IMR-90 (cell line): ENCODE measurements around the gene NECTIN2. TPM values are rescaled to one million over a fixed set of nuclear protein-coding genes. Genes with fewer than 3 reads are reported as not detected.

Experiments used
- ATAC-seq: fragments of 200-7000 bp; cut with Tn5 transposase; 2 replicates; pipeline ENCODE4 v1.9.1; 2020; ENCODE audit warnings: low read depth, mild to moderate bottlenecking, moderate library complexity
- BruUV-seq: library from RNA; stranded (reverse); fragments of 400-500 nt; replicated peaks from 2 replicates; lab custom pipeline; 2021; lab: Mats Ljungman, UMichigan
- CTCF ChIA-PET: fragments of 300-600 bp; formaldehyde crosslinking; extraction: SDS; loops from one replicate; lab custom pipeline; 2021; ENCODE audit warnings: antibody characterized with exemption; lab: Yijun Ruan, JAX
- POLR2A ChIA-PET: fragments of 300-600 bp; sonication (Branson Sonifier 250); formaldehyde crosslinking; loops from one replicate; lab custom pipeline; 2022; ENCODE audit warnings: antibody characterized with exemption; ENCODE audit not compliant: unreplicated experiment; lab: Charles Lee
- DNase-seq: peaks from one replicate; pipeline ENCODE4 v3.0.0; 2013
- H2AFZ ChIP-seq: replicated peaks from 2 replicates; pipeline ENCODE3; 2013; ENCODE audit warnings: low read length, mild to moderate bottlenecking; ENCODE audit not compliant: poor library complexity
- H2AK5ac ChIP-seq: 2 replicates; pipeline ENCODE4 v1.6.1; 2013; ENCODE audit warnings: low read depth, low read length, inconsistent platforms
- H2AK9ac ChIP-seq: replicated peaks from 2 replicates; pipeline ENCODE3; 2013; ENCODE audit warnings: mild to moderate bottlenecking, low read depth, low read length, moderate library complexity; ENCODE audit not compliant: poor library complexity
- H2BK120ac ChIP-seq: 2 replicates; pipeline ENCODE4 v1.6.1; 2013; ENCODE audit warnings: low read depth, low read length, inconsistent platforms
- H2BK15ac ChIP-seq: 3 replicates; pipeline ENCODE4 v1.6.1; 2013; ENCODE audit warnings: low read depth, low read length, inconsistent platforms
- H2BK20ac ChIP-seq: 2 replicates; pipeline ENCODE4 v1.6.1; 2013; ENCODE audit warnings: low read depth, mild to moderate bottlenecking, inconsistent platforms, low read length, moderate library complexity
- H2BK5ac ChIP-seq: 2 replicates; pipeline ENCODE4 v1.6.1; 2013; ENCODE audit warnings: mild to moderate bottlenecking, low read depth, low read length, inconsistent platforms; ENCODE audit not compliant: poor library complexity, severe bottlenecking
- H3K14ac ChIP-seq: replicated peaks from 2 replicates; pipeline ENCODE4 v1.6.1; 2013; ENCODE audit warnings: low read depth, low read length, inconsistent platforms
- H3K18ac ChIP-seq: 2 replicates; pipeline ENCODE4 v1.6.1; 2013; ENCODE audit warnings: low read depth, low read length, control low read depth
- H3K23ac ChIP-seq: 2 replicates; pipeline ENCODE4 v1.6.1; 2013; ENCODE audit warnings: low read depth, low read length, inconsistent platforms
- H3K27ac ChIP-seq: 2 replicates; pipeline ENCODE4 v1.5.1; 2013; ENCODE audit warnings: mild to moderate bottlenecking, control low read depth, low read length; ENCODE audit not compliant: insufficient read depth
- H3K27me3 ChIP-seq: 2 replicates; pipeline ENCODE4 v1.6.1; 2013; ENCODE audit warnings: low read length; ENCODE audit not compliant: control insufficient read depth, insufficient read depth
- H3K36me3 ChIP-seq: 2 replicates; pipeline ENCODE4 v1.6.1; 2013; ENCODE audit warnings: low read length, mixed read lengths; ENCODE audit not compliant: control insufficient read depth, insufficient read depth
- H3K4ac ChIP-seq: 2 replicates; pipeline ENCODE4 v1.6.1; 2013; ENCODE audit warnings: low read depth, low read length, inconsistent platforms
- H3K4me1 ChIP-seq: 2 replicates; pipeline ENCODE4 v1.6.1; 2013; ENCODE audit warnings: low read length, mixed read lengths; ENCODE audit not compliant: control insufficient read depth, insufficient read depth
- H3K4me2 ChIP-seq: 2 replicates; pipeline ENCODE4 v1.6.1; 2013; ENCODE audit warnings: low read depth, mild to moderate bottlenecking, control low read depth, low read length, moderate library complexity
- H3K4me3 ChIP-seq: 2 replicates; pipeline ENCODE4 v1.5.1; 2013; ENCODE audit warnings: low read depth, mild to moderate bottlenecking, control low read depth, low read length, moderate library complexity; ENCODE audit not compliant: insufficient read depth
- H3K56ac ChIP-seq: 2 replicates; pipeline ENCODE4 v1.6.1; 2013; ENCODE audit warnings: low read length, inconsistent platforms; ENCODE audit not compliant: insufficient read depth; ENCODE audit errors: extremely low read depth
- H3K79me1 ChIP-seq, 2 experiments: 2 replicates each; pipeline ENCODE4 v1.6.1; 2013; ENCODE audit warnings: low read length in 2 of 2, inconsistent platforms in 1 of 2, low read depth in 1 of 2
- H3K9ac ChIP-seq: 2 replicates; pipeline ENCODE4 v1.6.1; 2013; ENCODE audit warnings: low read depth, low read length, control low read depth
- H3K9me1 ChIP-seq: 2 replicates; pipeline ENCODE4 v1.6.1; 2013; ENCODE audit warnings: low read length, inconsistent platforms; ENCODE audit not compliant: insufficient read depth
- H3K9me3 ChIP-seq: 2 replicates; pipeline ENCODE4 v1.6.1; 2013; ENCODE audit warnings: low read length; ENCODE audit not compliant: control insufficient read depth, insufficient read depth
- H4K20me1 ChIP-seq: 2 replicates; pipeline ENCODE4 v1.6.1; 2013; ENCODE audit warnings: low read length, inconsistent platforms; ENCODE audit not compliant: insufficient read depth
- H4K5ac ChIP-seq: 2 replicates; pipeline ENCODE4 v1.6.1; 2013; ENCODE audit warnings: mild to moderate bottlenecking, low read depth, low read length, control low read depth
- H4K8ac ChIP-seq, 2 experiments: 2 replicates each; pipeline ENCODE4 v1.6.1; 2013; ENCODE audit warnings: low read depth in 2 of 2, low read length in 2 of 2, control low read depth in 1 of 2, inconsistent platforms in 1 of 2
- H4K91ac ChIP-seq: 2 replicates; pipeline ENCODE4 v1.6.1; 2013; ENCODE audit warnings: low read depth, low read length, inconsistent platforms; ENCODE audit not compliant: insufficient read depth
- BHLHE40 ChIP-seq: fragments of 150-350 bp; IDR thresholded peaks from 2 replicates; pipeline ENCODE4 v1.6.1; 2016; ENCODE audit warnings: mild to moderate bottlenecking, low read depth, low read length
- CHD1 ChIP-seq: IDR thresholded peaks from 2 replicates; pipeline ENCODE4 v1.6.1; 2012; ENCODE audit warnings: low read depth, low read length, improper control_type of control experiment
- CTCF ChIP-seq: conservative IDR thresholded peaks from 2 replicates; pipeline ENCODE4 v1.5.1; 2012; ENCODE audit warnings: mild to moderate bottlenecking, low read depth, low read length, improper control_type of control experiment
- ELK1 ChIP-seq: fragments of 150-350 bp; IDR thresholded peaks from 2 replicates; pipeline ENCODE4 v1.6.1; 2016; ENCODE audit warnings: low read depth, mild to moderate bottlenecking, low read length, moderate library complexity, borderline replicate concordance
- FOS ChIP-seq: fragments of 150-350 bp; IDR thresholded peaks from 2 replicates; pipeline ENCODE4 v1.6.1; 2016; ENCODE audit warnings: low read depth, low read length
- MAFK ChIP-seq: IDR thresholded peaks from 2 replicates; pipeline ENCODE4 v1.6.1; 2012; ENCODE audit warnings: low read depth, low read length, improper control_type of control experiment
- MAZ ChIP-seq: IDR thresholded peaks from 2 replicates; pipeline ENCODE4 v1.6.1; 2012; ENCODE audit warnings: low read depth, mild to moderate bottlenecking, low read length, improper control_type of control experiment, moderate library complexity, borderline replicate concordance
- NFE2L2 ChIP-seq: fragments of 150-350 bp; IDR thresholded peaks from 2 replicates; pipeline ENCODE4 v1.6.1; 2016; ENCODE audit warnings: low read depth, mild to moderate bottlenecking, low read length
- POLR2A ChIP-seq: IDR thresholded peaks from 2 replicates; pipeline ENCODE4 v1.6.1; 2012; ENCODE audit warnings: mild to moderate bottlenecking, low read depth, low read length
- RAD21 ChIP-seq: IDR thresholded peaks from 2 replicates; pipeline ENCODE4 v1.6.1; 2012; ENCODE audit warnings: low read length, improper control_type of control experiment
- RCOR1 ChIP-seq: IDR thresholded peaks from 2 replicates; pipeline ENCODE4 v1.6.1; 2012; ENCODE audit warnings: mild to moderate bottlenecking, low read length, improper control_type of control experiment; ENCODE audit not compliant: insufficient replicate concordance
- RFX5 ChIP-seq: IDR thresholded peaks from 2 replicates; pipeline ENCODE4 v1.8.0; 2012; ENCODE audit warnings: low read depth, mild to moderate bottlenecking, low read length, moderate library complexity
- SMC3 ChIP-seq: fragments of 150-350 bp; IDR thresholded peaks from 2 replicates; pipeline ENCODE4 v1.6.1; 2016; ENCODE audit warnings: low read depth, mild to moderate bottlenecking, antibody characterized with exemption, low read length, moderate library complexity
- USF2 ChIP-seq: fragments of 150-350 bp; IDR thresholded peaks from 2 replicates; pipeline ENCODE4 v1.6.1; 2017; ENCODE audit warnings: mild to moderate bottlenecking, antibody characterized with exemption, low read length, low read depth
- WGBS, 2 experiments: methylation state at CpG; one replicate each; pipeline versions ENCODE4 v1.1.5 to v1.1.7; 2013; ENCODE audit warnings: missing lambda C conversion rate in 2 of 2; ENCODE audit not compliant: insufficient read length in 1 of 2; ENCODE audit errors: extremely low coverage in 2 of 2; 5-methylcytosine and 5-hydroxymethylcytosine counted together
- dilution Hi-C: fragments of 300-500 bp; cut with HindIII; formaldehyde crosslinking; loops from one replicate; pipeline ENCODE4 v1.14.3; 2018; ENCODE audit warnings: low sequenced_read_pairs; ENCODE audit not compliant: unreplicated experiment
- in situ Hi-C: fragments of 300-500 bp; cut with MboI; formaldehyde crosslinking; loops from 3 replicates; pipeline ENCODE4 v1.14.3; 2019; ENCODE audit warnings: low sequenced_read_pairs, inconsistent platforms, mixed read lengths
- intact Hi-C: fragments of 100-400 bp; cut with micrococcal nuclease; formaldehyde crosslinking; loops from 2 replicates; pipeline ENCODE4 v1.10.0; 2022
- polyA plus RNA-seq, 3 experiments: library from polyadenylated mRNA; depleted of rRNA; stranded (reverse); fragments of >200 nt; gene quantifications; 2 replicates each; pipeline ENCODE4 v1.2.3, GENCODE V29; 2012; ENCODE audit warnings: low replicate concordance in 1 of 3
- total RNA-seq: library from RNA; depleted of rRNA; stranded (reverse); fragments of >200 nt; gene quantifications from 2 replicates; pipeline ENCODE4 v1.2.3, GENCODE V29; 2012

Gene NECTIN2
- total and polyA plus RNA-seq, 2 of the 4 experiments (the other 2 are of a cell fraction), result 77.8 to 170 TPM

GRCh38 chr19:44890366-44891015 lies 44.4 kb downstream of the NECTIN2 start:
- Histone ChIP-seq H3K4ac (peak overlapping the region; percentile 81), H3K4me3 (peak overlapping the region; percentile 49), H3K23ac (0 out of 2 replicates have a peak overlapping the region, but pooled peaks have one; percentile 32), H3K9me3 (no peaks in the 10 kb centered on the region), H3K14ac (peak overlapping the region; percentile 89), H3K4me1 (peaks cover 4% of the 10 kb centered on the region), H2AK5ac (no peak overlapping the region), H3K9me1 (peaks cover 7% of the 10 kb centered on the region), H3K4me2 (peak overlapping the region; percentile 81), H2AFZ (peak overlapping the region; percentile 91), H4K20me1 (peaks cover 10% of the 10 kb centered on the region; the same call in 1 of the 2 replicates), H3K27ac (peak overlapping the region; percentile 69), H4K8ac (peak overlapping the region; percentile 45 to 94), H3K56ac (no peak overlapping the region), H2BK20ac (no peak overlapping the region), H4K91ac (peak overlapping the region; percentile 42; the same call in 1 of the 2 replicates), H3K36me3 (peaks cover 41% of the 10 kb centered on the region), H3K79me1 (peaks cover 13 to 36% of the 10 kb centered on the region in 2 experiments), H4K5ac (peak overlapping the region; percentile 40), H2BK15ac (no peak overlapping the region), H2AK9ac (peak overlapping the region; percentile 78), H2BK5ac (peak overlapping the region; percentile 77), H2BK120ac (no peak overlapping the region; the same call in 1 of the 2 replicates), H3K27me3 (no peaks in the 10 kb centered on the region), H3K9ac (peak overlapping the region; percentile 34), H3K18ac (peak overlapping the region; percentile 11; the same call in 1 of the 2 replicates)
- dilution Hi-C loops, result no loop called here
- DNase-seq (peak; percentile 100), ATAC-seq (peak; percentile 89)
- intact Hi-C loops, result loop anchor here (1.0 to 2.0 kb wide), 2 partner anchors 44 to 61 kb away; partner anchors contain the start of gene NECTIN2
- WGBS, 2 experiments, result 1% methylated on average over 31 of the region's 40 CpGs; no CpG with 5 or more reads in 1 of the 2 experiments
- ChIA-PET POLR2A (no interaction called here), CTCF (interaction anchor here (1.1 kb wide), 1 partner anchor 35 kb away, joined by 3 read pairs; no protein-coding TSS in a partner anchor)
- no TSS peak for BruUV-seq
- in situ Hi-C loops, result no loop called here
- no peak for TF ChIP-seq RFX5
- peak; percentile 70 for TF ChIP-seq POLR2A
- no peak for TF ChIP-seq SMC3
- TF ChIP-seq NFE2L2, result no peak
- TF ChIP-seq MAFK, result no peak
- TF ChIP-seq ELK1, result 0 out of 2 replicates have a peak, but pooled peaks have one; percentile 57
- TF ChIP-seq USF2, result no peak
- no peak for TF ChIP-seq RCOR1
- TF ChIP-seq BHLHE40, result no peak
- TF ChIP-seq FOS, result peak; percentile 56
- TF ChIP-seq RAD21, result 0 out of 2 replicates have a peak, but pooled peaks have one; percentile 14
- no peak for TF ChIP-seq CHD1
- peak; percentile 91; the same call in 1 of the 2 replicates for TF ChIP-seq MAZ
- 0 out of 2 replicates have a peak, but pooled peaks have one; percentile 1 for TF ChIP-seq CTCF
